ENCODE results near the gene NREP. TPM values are rescaled to one million over a fixed set of nuclear protein-coding genes. Genes with fewer than 3 reads are reported as not detected.

NREP gene
- total RNA-seq, 1 experiment from 2014 or later, result 163 TPM

GRCh38 chr5:111699976-111700375 lies 57.0 kb downstream of the NREP start:
- Histone ChIP-seq H3K27me3 (ENCODE audit: insufficient read depth, low read length) (no peaks in the 10 kb centered on the region), H2AK5ac (ENCODE audit: insufficient read length, low read length) (no peak overlapping the region)

More at GRCh38 chr5:111699976-111700375, 57.0 kb downstream of the NREP start:
- Histone ChIP-seq H3K23me2 (ENCODE audit: insufficient read length, low read depth, low read length, poor library complexity, severe bottlenecking) (no peaks in the 10 kb centered on the region), H2AFZ (ENCODE audit: low read length) (no peak overlapping the region), H3K9ac (ENCODE audit: extremely low read depth, insufficient read length, low read length) (no peak overlapping the region), H3K18ac (ENCODE audit: insufficient read length, low read depth, low read length) (no peak overlapping the region), H2BK5ac (ENCODE audit: insufficient read length, low read length) (no peak overlapping the region), H4K5ac (ENCODE audit: insufficient read length, low read depth, low read length) (no peak overlapping the region), H2BK15ac (ENCODE audit: low read depth, low read length) (no peak overlapping the region), H3K56ac (ENCODE audit: insufficient read length, low read depth, low read length) (no peak overlapping the region), H3K4me1 (ENCODE audit: insufficient read depth, low read length) (no peaks in the 10 kb centered on the region), H4K20me1 (ENCODE audit: control insufficient read depth, insufficient read depth, insufficient read length) (no peaks in the 10 kb centered on the region), H3K4me2 (ENCODE audit: insufficient read depth, insufficient read length, low read length) (no peak overlapping the region), H3T11ph (ENCODE audit: low read length) (no peak overlapping the region), H3K14ac (ENCODE audit: insufficient read depth, low read length) (no peak overlapping the region), H3K23ac (ENCODE audit: insufficient read length, low read depth, low read length) (no peak overlapping the region), H4K91ac (ENCODE audit: insufficient read length, low read depth, low read length) (no peak overlapping the region), H3K4ac (ENCODE audit: low read depth, low read length) (no peak overlapping the region), H4K8ac (replicated peaks; ENCODE audit: insufficient read length, low read depth, low read length) (no peak overlapping the region), H3K9me3 (ENCODE audit: control insufficient read depth, low read depth, low read length) (no peaks in the 10 kb centered on the region), H3K79me1 (ENCODE audit: insufficient read depth, low read depth, low read length, poor library complexity, severe bottlenecking) (no peaks in the 10 kb centered on the region), H3K79me2 (ENCODE audit: insufficient read depth, low read length) (no peaks in the 10 kb centered on the region), H2BK20ac (ENCODE audit: low read depth, low read length, poor library complexity, severe bottlenecking) (no peak overlapping the region), H2BK12ac (ENCODE audit: insufficient read length, low read depth, low read length) (no peak overlapping the region), H2BK120ac (ENCODE audit: low read depth, low read length, poor library complexity, severe bottlenecking) (no peak overlapping the region), H3K27ac (ENCODE audit: insufficient read length, low read depth, low read length) (no peak overlapping the region)
- Mint-ChIP-seq H3K4me3 (no peak overlapping the region), H3K9me3 (no peaks in the 10 kb centered on the region), H3K36me3 (ENCODE audit: insufficient read depth in 1 of 3, low read depth in 3 of 3) (no peaks in the 10 kb centered on the region), H3K27me3 (ENCODE audit: low read depth) (no peaks in the 10 kb centered on the region), H3K27ac (no peak overlapping the region), H3K4me1 (peaks cover 12 to 15% of the 10 kb centered on the region in 2 experiments)
- no CpG with 5 or more reads among the region's 6 CpGs for WGBS (ENCODE audit: extremely low coverage, insufficient read length, low lambda C conversion rate)
- no peak for TF ChIP-seq CTCF (conservative IDR thresholded peaks at IDR 0.05)
- no peak for DNase-seq
